Iris pigment epithelial cell (primary cell): Measurements from ENCODE around the gene PMCH.
"Not testable (repeated sequence)": the region's sequence is repeated elsewhere in the genome, so short reads cannot be mapped to it uniquely, and the experiment has no call there.

Experiments used
- DNase-seq: peaks from one replicate; pipeline ENCODE4 v3.0.0-alpha.2; 2011; ENCODE audit warnings: low read depth

The PMCH gene, protein sequence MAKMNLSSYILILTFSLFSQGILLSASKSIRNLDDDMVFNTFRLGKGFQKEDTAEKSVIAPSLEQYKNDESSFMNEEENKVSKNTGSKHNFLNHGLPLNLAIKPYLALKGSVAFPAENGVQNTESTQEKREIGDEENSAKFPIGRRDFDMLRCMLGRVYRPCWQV

DNA sequence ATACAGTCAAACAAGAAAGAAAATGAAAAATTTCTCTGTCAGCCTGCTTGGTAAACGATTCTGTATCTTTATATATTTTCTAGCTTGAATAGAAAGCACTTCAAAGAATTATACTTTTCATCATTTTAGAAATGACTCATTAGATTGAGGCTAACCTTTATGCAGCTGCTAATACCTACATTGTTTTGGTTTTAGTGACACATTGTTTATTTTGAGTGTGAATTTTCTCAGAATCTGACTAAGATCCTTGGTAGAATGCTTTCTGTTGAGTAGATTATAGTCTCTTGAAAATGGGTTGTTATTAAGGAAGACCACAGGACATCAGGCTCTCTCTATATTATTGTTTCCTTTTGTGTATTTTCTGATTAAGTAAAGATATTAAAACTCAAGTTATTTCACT lies at the start of gene PMCH:
Gene PMCH, minus strand, starts transcription at position 45 of the 400 bp plus-strand sequence. CDS start 63 bp downstream, outside the sequence.
- DNase-seq = peak; percentile 73

DNA sequence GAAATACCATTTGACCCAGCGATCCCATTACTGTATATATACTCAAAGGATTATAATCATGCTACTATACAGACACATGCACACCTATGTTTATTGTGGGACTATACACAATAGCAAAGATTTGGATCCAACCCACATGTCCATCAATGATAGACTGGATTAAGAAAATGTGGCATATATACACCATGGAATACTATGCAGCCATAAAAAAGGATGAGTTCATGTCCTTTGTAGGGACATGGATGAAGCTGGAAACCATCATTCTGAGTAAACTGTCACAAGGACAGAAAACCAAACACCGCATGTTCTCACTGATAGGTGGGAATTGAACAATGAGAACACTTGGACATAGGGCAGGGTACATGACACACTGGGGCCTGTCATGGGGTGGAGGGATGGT lies 43.2 kb upstream of the PMCH start:
- DNase-seq = not testable (repeated sequence)

DNA sequence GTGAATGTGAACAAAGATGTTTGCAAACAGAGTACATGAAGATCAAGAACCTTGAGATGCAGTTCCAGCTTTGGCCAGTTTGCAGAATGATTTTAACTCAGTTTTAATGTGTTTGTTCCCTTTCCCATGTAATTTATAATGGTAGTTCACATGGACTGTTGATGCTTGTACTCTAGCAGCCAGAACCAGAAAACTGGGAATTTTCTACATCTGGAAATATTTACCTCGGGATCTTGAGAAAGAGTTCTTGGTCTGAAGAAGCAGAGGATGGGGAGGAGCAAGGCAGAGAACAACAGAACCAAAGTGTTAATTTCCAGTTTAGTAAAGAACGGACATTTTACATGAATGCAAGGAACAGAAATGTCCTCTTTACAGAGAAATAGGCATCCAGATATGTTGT lies 37.0 kb upstream of the PMCH start:
- no peak for DNase-seq

DNA sequence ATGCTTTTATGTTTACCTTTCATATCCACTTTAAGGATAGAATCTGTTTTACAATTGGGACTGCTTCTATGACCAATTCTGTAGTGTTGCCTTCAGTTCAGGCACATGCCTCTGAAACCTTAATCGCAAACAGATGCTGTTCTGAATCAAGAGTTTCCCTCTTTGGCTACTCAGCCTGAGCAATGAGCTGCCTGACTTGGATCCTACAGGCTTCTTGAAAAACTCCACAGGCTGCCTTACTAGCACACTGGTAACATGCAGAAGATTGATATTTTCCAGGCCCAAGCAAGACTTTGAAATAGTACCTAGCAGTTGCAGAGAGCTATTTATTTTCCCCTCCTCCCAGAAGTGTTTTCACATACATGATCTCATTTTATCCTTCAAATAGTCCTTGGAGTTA lies 34.8 kb upstream of the PMCH start:
- no peak for DNase-seq

DNA sequence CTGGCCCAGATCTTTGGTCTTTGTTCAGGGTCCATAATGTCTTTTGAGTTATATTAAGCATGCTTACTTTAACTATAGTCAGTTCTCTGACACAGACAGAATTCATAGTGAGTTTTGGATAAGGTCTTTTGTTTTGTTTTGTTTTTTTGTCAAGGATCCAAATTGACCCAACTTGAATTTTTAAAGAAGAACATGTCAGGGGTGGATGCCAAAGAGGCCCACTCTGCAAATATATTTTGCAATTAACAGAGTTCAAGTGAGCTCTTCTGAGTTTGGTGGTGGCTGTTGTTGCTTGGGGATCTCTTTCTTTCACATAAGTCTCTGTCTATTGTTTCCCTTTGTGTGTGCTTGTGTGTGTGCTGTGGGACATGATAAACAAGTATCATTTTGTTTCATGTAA lies 34.4 kb upstream of the PMCH start:
- no peak for DNase-seq

DNA sequence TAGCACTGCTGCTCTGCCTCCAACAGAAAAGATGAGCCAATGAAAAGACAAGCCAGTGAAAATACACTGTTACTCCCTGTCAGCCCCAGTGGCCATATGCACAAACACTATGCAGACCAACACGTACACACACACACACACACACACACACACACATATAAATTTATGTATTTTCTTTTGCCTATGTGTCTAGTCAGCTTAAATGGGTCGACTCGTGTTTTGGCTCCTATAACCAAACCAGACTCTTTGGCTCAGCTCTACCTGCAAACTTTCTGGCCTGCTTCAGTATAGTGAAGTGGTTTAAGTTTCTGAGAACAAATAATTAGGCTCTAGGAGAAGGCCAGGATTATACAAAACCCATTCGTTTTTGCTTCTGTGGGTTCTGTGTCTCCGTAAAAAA lies 30.3 kb upstream of the PMCH start:
- DNase-seq = no peak

DNA sequence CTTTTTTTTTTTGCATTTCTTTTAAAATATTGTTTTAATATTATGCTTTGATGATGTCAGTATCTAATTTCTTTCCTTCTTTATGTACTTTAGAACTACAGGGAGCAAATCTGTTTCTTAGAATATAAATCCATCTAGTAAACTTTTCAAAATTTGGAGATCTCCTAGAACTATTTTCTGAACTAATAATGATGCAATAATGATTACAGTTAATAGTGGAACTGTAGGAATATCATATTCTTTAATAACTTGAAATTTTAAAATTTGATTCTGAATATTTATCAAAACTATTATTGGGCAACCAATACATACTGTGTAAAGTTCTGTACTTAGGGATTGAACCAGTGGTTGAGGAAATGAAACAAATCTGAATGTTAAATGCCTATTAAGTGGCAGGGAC lies 23.1 kb upstream of the PMCH start:
- DNase-seq = no peak

DNA sequence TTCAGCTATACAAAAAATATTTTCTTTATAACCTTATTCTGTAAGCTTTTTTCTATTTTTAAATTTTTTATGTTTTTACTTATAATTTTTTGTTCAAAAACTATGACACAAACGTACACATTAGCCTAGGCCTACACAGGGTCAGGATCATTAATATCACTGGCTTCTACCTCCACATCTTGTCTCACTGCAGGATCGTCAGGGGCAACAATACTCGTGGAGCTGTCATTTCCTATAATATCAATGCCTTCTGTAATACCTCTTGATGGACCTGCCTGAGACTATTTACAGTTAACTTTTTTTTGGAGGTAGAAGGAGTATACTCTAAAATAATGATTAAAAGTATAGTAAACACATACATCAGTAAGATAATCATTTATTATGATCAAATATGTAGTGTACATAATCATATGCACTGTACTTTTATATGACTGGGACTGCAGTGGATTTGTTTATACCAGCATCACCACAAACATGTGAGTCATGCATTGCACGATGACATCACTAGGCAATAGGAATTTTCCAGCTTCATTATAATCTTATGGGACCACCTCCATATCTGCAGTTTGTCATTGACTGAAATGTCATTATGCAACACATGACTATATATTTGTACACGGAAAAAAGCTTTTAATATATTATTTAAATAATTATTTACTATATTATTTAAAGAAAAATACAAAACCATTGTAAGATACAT lies 18.5 kb upstream of the PMCH start:
- peak; percentile 80 for DNase-seq

DNA sequence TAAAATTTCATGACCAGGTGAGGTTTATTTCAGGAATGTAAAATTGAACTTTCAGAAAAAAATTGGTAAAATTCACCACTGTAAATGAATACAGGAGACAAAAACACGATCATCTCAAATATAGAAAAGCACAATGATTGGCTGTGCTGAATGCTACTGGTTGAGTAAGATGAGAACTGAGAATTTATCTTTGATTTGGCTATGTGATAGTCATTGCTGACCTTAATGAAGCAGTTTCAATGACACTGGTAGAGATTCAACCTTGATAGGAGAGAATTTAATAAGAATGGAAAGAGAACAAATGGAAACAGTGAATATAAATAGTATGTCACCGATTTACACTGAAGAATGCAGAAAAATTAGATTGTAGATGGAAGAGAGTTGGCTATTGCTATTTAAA lies 6.4 kb upstream of the PMCH start:
- DNase-seq = no peak

DNA sequence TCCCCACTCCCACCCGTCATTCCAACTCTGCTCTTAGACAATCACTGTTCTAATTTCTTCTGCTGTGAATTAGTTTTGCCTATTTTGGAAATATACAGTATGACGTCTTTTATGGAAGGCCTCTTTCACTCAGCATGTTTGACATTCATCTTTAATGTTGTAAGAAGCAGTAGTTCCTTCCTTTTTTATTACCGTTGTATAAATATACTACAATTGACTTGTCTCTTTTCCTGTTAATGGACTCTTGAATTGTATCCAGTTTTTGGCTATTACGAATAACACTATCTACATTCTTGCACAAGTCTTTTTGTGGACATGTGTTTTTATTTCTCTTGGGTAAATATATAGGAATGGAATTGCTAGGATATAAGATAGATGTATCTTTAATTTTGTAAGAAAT lies 4.9 kb upstream of the PMCH start:
- DNase-seq = no peak

DNA sequence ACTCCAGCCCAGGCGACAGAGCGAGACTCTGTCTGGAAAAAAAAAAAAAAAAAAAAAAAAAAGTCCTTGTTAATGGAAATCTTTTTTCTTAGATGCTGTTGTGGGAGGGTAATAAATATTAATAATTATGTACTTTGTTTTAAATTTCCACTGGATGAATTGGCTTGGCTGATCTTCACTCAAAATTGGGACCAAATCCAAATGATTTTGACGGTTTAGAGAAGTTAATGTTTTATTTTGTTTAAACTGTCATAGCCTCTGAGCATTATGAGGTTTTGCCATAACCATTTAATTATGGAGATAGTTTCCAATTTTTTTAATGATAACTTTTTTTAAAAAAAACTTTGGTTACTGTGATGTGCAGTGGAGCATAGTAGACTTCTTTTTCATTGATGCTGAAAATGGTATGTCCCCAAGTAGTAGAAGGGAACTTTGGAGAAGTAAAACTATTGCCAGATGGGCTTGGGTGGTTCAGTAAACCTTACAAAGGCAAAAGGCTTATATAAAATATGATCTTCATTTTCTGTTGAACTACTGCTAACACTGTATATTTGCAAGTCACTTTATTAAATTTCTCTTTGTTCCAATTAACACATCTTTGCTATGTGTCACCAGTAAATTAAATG lies 3.9 kb upstream of the PMCH start:
- DNase-seq = no peak

DNA sequence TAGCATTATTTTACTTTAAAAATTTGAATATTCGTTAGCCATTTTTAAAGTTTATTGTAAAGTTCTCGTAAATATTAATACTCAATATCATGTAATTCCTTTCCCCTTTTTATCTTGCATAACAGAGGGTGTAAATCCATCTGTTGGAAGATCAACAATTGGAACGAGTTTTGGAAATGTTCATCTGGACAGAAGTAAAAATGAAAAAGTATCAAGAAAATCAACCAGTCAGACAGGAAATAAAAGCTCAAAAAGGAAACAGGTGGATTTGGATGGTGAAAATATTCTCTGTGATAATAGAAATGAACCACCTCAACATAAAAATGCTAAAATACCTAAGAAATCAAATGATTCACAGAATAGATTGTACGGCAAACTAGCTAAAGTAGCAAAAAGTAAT lies 1.8 kb downstream of the PMCH start:
- DNase-seq = no peak

DNA sequence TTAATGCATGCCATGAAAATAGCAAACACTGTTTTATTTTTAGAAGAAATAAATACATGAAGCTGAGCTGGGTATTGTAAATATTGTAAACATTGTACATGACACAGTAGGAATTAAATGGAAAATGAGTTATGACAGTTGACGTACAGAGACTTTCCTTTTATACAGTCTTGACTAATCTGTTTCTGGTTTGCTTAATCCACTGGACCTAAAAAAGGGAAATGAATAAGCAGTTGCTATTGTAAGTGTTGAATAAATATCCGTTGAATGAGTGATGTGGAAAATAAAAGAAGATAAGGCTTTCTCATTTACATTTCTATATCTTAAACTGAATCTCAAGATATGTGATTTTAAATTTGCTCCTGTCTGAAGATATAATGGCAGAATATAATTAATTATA lies 15.0 kb downstream of the PMCH start:
- peak; percentile 46 for DNase-seq

DNA sequence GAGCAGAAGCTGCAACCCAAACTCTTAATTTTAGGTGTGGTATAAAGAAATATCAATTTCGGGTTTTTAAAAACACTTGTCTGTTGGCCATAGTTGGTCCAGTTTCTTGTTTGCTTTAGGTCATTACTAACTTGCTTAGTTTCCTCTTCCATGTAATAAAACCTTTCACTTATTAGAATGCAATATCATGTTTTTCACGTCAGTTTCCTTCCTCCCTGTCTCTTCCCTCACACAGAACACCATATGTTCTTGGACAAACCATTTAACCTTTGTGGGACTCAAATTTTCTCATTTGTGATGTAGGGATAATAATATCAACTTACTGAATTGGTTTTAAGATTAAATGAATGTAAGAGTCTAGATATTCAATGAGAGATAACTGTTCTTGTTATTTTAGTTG lies 22.9 kb downstream of the PMCH start:
- no peak for DNase-seq

DNA sequence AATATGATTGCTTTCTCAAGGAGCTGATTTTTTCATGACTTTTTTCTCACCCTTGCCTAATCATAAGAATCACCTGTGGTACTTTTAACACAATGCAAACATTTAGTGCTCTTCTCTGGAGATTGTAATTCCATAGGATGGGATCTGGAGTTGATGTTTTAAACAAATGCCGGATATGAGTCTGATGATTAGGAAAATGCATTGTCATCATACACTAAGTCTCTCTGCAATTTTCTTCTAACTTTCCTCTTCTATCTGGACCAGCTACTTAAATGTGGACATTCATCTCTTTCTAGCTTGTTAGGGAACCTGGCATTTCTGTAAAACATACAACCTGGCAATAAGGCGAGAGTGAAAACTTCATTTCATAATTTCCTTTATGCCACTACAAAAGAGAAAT lies 23.5 kb downstream of the PMCH start:
- DNase-seq = no peak

DNA sequence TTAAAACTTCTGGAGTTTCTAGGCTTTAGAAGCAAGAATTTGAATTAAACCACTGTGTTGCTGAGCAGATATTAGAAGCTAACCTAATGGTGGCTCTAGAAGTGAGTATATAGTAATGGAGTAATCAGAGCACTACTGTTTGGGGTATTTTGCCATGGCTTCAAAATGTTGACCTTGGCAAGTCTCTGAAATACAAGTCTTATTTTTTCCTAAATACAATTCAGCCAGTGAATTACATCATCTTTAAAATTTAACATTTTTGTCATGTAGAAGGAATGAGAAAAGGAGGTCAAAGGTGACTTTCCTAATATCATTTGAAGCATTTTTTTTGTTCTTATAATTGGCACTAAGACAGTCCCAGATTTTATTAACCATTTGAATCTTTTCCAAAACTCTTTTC lies 25.2 kb downstream of the PMCH start:
- DNase-seq = peak; percentile 81

DNA sequence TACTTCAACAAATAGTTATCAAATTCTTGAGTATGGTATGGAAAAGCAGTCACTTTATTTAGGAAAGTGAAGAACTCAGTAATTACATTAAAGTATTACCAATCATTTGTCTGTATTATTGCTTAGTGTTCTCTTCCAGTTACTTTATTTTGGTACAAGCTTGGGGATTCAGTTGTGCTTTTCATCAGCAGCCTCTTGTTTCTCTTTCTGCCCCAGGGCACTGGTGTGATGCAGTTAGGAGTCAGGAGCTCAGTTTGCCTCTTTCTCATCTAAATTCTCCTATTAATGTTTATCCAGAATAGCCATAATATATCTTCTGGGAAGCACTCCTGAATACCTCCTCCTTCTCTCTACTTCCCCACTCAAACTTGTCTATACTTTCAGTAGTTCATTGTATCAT lies 25.7 kb downstream of the PMCH start:
- no peak for DNase-seq

DNA sequence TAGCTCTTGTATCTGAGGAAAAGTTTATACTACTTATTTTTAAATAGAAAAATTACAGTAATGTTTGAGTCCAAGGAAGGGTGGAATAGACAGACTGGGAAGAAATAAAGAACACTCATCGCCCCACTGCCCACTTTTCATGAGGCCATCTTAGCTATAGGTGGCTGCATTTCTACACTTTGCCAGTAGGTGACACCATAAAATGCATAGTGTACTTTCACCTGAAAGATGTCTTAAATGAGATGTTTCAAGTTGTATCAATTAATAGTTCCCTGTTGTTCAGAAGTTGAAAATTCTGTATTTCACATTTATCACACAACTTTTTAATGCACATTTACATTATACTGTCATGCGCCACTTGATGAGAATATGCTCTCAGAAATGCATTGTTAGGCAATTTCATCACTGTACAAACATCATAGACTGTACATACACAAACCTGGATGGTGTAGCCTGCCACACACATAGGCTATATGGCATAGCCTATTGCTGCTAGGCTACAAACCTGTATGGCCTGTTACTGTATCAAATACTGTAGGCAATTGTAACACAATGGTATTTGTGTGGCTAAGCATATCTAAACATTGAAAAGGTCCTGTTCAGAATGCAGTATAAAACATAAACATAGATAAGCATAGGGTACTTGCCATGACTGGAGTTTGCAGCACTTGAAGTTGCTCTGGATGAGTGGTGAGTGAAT lies 27.6 kb downstream of the PMCH start:
- peak; percentile 40 for DNase-seq

DNA sequence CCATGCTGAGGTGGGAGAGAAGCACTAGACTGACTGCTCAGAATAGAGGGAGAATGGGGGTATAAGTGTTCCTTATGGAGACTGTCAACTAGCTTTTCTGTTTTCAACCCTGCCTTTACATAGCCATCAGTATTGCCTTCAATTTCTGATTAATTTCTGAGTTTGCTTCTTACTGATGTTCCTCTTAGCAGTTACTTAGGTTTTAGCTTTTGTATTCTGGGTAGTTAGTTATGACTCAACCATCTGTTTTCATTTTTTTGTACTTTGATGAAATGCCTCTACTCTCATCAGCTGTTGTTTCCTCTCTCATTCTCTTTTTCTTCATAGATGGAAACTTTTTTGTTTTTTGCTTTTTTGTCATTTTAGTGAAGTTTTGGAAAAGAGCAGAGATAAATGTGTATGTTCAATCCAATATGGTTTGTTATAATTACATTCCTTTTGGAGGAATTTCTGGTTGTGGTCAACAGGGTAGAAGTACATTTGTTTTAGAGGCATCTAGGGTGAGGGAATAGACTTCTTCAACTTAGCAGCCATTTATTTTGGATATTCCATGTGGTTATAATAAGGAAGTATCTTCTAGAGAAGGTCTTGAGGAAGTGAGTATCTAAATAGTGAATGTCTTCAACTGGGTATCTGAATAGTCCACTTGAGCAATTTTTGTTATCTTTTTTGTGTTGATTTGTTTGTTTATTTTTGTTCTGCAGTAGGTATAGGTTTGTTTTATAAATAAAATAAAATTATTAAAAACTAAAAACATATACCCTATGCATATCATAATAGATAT lies 29.6 kb downstream of the PMCH start:
- DNase-seq = no peak

DNA sequence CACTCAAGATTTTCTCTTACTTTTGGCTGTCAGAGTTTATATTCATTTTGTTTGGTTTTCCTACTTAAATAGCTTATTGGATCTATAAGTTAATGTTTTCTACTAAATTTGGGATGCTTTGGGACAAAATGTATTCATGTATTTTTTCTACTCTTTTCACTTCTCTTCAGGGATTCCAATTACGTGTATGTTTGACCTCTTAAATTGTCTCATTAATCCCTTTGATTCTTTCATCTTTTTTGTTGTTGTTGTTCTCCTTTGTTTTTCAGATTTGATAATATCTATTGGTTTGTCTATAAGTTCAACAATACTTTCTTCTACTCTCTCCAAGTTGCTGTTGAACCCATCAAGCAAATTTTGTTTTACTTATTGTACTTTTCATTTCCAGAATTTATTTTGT lies 34.2 kb downstream of the PMCH start:
- DNase-seq = no peak

DNA sequence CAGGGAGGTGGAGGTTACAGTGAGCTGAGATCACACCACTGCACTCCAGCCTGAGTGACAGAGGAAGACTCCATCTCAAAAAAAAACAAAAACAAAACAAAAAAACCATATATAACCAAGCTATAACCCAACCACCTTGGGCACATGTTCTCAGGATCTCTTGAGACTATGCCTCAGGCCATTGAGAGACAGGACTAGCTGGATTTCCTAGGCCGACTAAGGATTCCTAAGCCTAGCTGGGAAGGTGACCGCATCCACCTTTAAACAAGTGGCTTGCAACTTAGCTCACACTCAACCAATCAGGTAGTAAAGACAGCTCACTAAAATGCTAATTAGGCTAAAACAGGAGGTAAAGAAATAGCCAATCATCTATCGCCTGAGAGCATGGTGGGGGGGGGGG lies 42.4 kb downstream of the PMCH start:
- DNase-seq = not testable (repeated sequence)

DNA sequence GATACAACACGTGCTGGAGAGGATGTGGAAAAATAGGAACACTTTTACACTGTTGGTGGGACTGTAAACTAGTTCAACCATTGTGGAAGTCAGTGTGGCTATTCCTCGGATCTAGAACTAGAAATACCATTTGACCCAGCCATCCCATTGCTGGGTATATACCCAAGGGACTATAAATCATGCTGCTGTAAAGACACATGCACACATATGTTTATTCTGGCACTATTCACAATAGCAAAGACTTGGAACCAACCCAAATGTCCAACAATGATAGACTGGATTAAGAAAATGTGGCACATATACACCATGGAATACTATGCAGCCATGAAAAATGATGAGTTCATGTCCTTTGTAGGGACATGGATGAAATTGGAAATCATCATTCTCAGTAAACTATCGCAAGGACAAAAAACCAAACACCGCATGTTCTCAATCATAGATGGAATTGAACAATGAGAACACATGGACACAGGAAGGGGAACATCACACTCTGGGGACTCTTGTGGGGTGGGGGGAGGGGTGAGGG lies 50.5 kb downstream of the PMCH start:
- DNase-seq = not testable (repeated sequence)
